ENCODE data around the gene NOD1.
"Not testable (repeated sequence)": the region's sequence is repeated elsewhere in the genome, so short reads cannot be mapped to it uniquely, and the experiment has no call there.

NOD1 gene

DNA sequence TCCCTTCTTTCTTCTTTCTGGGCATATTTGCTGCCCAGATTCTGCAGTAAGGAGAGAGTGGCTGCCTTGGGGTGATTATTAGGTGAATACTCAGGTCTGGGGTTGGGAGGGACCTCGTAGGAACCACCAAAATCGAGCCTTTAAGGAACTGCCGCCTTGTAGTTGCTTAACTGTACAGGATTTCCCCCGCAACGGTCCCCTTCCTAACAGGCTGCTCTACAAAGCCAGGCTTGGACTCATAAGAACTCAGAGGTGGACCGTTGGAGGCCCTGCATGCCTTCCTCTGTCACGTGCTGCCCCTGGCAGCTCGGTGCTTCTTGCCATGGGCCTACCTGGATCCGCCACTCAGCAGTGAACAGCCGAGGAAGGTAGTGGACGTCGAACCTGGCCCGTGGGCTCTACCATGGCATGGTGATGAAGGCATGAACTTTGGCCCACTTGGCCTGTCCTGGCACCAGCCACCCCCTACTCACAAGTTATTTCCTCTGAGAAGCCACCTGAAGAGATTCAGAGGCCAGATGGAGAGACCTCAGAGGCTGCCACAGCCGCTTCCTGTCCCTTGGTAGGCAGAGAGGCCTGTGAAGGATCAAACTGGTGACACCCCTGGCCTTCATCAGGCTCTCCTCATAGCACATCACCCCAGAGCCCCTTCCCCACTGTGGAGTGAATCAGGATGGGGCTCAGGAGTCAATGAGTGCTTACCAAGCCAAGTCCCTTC, 54.6 kb downstream of the NOD1 start:
- in situ Hi-C loops (cut with MboI; ENCODE audit: low sequenced_read_pairs), result no loop called here

DNA sequence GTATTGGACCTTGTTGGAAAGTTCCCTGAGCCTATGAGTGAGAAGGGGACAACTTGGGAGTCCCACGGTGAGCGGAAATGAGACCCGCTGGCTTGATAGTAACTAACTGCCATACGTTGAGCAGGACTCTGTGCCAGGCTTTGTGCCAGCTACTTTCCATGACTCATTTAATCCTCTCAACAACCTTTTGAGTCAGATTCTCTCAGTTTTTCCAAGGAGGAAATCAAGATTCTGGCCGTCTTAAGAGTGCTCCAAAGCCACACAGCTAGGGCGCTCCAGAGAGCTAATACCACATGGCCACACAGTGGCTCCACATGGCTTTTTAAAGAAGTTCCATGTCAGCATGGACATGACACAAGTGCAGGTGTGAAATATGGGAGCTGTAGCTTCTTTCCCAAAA, 55.7 kb downstream of the NOD1 start:
- in situ Hi-C loops (cut with MboI; ENCODE audit: low sequenced_read_pairs), result no loop called here

DNA sequence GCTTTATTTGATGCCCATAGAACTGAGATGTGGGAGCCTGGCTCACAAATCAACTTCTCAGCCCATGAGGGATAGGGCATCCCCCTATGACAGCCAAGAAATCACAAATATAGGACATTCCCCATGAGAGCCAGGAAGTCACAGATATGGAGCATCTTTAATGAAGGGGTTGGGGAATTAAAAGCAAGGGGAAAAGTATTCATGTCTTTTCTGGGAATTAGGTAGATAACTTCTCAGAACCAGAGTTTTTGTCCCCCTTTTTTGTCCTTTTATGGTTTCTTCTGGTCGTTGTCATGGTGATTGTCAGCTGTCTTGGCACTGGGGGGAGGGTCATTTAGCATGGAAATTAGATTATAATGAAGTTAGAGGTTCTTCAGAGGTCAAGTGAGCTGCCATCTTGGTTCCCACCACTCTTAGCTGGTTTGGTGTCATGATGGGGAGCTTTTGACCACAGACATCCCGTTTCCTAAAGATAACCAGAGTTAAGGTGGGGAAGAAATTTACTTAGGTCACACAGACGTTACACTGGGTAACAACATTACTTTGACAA, 56.9 kb downstream of the NOD1 start:
- in situ Hi-C loops (cut with MboI; ENCODE audit: low sequenced_read_pairs), result no loop called here

DNA sequence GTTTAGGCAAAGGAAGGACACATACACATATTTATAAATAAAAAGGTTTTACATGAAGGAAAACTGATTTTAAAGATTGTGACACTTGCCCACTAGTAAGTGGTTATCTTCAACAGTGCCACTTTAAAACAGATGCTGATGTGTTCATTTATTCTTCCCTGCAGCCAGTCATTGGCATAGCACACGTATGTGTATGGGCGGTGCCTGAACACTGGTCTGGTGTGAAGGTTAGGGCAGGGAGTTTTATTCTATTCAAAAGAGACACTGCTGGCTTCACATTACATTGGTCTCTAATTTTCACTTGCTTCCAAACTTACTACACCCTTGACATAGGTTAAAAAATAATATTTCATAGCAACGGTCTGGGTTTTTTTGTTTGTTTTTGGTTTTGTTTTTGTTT, 57.9 kb downstream of the NOD1 start:
- in situ Hi-C loops (cut with MboI; ENCODE audit: low sequenced_read_pairs), result no loop called here

DNA sequence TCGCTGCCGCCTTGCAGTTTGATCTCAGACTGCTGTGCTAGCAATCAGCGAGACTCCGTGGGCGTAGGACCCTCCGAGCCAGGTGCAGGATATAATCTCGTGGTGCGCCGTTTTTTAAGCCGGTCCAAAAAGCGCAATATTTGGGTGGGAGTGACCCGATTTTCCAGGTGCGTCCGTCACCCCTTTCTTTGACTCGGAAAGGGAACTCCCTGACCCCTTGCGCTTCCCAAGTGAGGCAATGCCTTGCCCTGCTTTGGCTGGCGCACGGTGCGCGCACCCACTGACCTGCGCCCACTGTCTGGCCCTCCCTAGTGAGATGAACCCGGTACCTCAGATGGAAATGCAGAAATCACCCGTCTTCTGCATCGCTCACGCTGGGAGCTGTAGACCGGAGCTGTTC, 58.5 kb downstream of the NOD1 start:
- in situ Hi-C loops (cut with MboI; ENCODE audit: low sequenced_read_pairs), result not testable (repeated sequence)

DNA sequence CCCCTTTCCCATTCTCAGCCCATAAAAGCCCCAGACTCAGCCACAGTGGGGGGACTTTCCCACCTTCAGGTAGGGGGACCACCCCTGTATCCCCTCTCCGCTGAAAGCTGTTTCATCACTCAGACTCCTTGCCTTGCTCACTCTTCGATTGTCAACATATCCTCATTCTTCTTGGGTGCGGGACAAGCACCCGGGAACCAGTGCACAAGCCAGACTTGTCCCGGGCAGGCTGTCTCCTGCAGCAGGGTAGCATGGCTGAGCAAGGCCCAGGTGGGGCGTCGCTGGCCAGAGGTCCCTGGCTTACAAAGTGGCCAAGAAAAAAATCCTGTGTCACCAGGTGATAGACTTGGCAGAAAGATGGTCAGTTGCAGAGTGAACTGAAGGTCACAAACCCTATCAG, 64.7 kb downstream of the NOD1 start:
- in situ Hi-C loops (cut with MboI; ENCODE audit: low sequenced_read_pairs), result no loop called here

DNA sequence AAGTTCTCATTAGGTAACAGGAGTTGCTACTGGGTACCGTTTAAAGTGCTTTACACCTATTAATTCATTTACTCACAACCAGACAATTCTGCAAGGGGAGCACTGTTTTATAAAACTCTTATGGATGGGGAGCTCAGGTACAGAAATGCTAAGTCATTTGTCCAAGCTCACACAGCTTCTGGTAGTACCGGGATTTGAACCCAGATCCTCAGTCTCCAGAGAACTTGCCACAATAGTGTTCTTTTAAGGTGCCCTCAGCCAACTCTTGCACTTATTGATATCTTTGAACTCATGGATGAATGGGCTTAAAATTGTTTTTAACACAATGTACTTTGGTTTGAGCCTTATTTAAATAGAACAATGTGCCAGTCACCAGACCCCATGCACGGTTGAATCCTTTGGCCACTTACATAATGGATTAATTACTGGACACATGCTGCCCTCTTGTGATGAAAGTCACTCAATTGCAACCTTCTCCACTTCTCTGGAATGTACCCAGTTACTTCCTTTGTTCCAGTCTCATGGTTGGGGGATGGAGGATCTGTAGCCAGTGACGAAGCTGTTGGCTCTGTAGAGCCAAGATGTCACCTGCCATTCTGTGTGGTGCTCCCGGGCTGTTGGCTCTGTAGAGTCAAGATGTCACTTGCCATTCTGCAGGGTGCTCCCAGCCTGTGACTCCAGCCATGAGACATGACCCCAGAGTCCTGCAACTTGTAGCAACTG, 65.6 kb downstream of the NOD1 start:
- in situ Hi-C loops (cut with MboI; ENCODE audit: low sequenced_read_pairs), result no loop called here

DNA sequence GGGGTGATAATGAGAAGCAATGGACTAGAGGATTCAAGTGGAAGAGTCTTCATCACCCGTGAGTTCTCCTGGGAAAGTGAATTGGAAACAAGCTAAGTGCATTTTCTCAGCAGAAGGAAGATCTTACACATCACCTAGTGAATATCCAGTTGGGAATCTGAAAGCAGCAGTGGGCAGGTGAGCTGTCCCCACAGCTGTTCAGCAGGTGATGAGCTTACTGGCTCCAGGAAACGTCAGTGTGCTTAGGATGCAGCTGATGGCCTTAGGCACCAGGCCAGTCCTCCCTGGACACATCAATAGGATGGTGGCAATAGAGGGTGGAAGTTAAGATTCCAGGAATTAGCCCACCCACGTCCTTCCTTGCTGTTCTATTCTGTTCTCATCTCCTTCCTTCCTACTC, 66.7 kb downstream of the NOD1 start:
- in situ Hi-C loops (cut with MboI; ENCODE audit: low sequenced_read_pairs), result no loop called here

DNA sequence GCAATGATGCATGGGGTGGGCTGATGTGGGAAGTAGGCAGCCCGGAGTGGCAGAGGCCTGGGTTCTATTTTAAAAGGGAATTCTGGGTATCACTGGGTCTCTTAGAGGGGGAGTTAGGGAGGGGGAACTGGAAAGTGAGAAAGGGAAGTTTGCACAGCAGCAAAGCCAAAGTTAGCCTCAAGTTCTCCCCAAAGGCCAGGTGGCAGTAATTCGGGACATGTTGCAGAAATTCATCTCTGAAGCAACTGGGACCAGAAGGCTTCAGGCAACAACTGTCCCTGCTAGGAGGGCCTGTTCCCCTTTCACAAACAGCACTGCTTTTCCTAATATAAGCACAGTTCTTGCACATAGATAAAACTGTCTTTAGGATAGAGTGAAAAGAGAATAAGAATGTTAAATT, 67.4 kb downstream of the NOD1 start:
- in situ Hi-C loops (cut with MboI; ENCODE audit: low sequenced_read_pairs), result no loop called here

DNA sequence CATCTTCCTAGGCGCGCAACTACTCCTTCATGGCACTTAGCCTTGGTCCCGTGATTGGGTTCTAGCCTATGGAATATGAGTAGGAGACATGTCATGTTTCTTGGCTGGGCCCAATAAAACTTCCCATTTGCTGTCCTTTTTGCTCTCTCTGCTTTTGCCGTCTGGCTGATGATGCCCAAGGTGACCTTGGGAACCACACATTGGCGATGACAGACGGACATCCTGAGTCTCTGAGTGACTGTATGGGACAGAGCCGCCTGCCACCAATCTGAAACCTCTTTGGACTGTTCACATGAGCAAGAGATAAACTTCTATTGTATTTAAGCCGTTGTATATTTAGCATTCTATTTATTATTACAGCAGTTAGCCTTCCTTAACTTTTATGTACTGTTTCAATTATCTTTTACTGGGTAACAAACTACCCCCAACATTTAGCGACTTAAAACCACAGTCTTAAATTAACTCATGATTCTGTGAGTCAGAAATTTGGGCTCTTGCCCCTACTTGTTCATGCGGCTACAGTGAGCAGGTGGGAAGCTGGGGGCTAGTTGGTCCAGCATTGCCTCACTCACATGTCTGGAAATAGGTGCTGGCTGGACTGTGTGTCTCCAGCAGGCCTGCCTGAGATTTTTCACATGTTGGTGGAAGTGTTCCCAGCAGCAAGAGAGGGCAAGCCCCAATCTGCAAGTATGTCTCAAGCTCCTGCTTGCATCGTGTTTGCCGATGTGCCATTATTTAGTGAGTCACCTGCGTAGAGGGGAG, 71.7 kb downstream of the NOD1 start:
- in situ Hi-C loops (cut with MboI; ENCODE audit: low sequenced_read_pairs), result no loop called here

DNA sequence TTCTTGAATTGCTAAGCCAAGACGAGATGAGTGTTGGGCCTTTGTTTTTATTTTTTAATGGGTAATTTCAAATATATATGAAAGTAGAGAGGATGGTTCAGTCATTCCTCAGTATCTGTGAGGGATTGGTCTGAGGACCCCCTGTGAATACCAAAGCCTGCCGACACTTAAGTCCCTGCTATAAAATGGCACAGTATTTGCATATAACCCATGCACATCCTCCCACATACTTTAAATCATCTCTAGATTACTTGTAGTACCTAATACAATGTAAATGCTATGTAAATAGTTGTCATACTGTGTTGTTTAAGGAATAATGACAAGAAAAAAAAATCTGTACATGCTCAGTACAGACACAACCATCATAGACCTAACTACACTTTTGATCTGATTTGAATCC, 73.4 kb downstream of the NOD1 start:
- in situ Hi-C loops (cut with MboI; ENCODE audit: low sequenced_read_pairs), result no loop called here

DNA sequence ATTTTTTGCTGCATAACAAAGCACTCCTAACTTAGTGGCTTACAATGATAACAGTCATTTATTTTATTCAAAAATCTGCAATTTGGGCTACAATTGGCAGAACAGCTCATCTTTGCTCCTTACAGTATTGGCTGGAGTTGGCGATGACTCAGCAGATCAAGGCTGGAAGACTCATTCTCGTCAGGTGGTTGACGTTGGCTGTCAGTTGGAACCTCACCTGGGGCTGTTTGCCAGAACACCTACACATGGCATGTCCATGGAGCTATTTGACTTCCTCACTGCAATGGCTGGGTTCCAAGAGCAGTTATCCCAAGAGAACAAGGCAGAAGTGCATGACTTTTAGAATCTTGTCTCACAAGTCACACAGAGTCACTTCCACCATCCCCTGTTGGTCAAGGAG, 75.1 kb downstream of the NOD1 start:
- in situ Hi-C loops (cut with MboI; ENCODE audit: low sequenced_read_pairs), result no loop called here

DNA sequence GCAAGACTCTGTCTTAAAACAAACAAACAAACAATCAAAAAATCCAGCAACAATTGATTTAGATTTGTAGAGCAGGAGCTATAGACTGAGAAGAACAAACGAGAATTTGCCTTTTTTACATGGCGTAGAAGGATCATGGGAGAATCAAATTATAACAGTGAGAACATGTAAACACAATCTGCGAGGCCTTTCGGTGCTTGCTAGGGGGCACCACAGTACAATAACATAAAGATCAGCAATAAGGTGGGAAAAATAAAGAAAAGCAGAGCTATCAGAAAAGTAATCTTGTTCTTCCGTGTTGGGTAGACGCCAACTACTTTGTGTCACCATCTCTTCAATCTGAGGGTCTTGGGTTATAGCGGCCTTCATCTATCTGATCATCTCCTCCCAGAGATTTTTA, 82.2 kb downstream of the NOD1 start:
- in situ Hi-C loops (cut with MboI; ENCODE audit: low sequenced_read_pairs), result no loop called here

DNA sequence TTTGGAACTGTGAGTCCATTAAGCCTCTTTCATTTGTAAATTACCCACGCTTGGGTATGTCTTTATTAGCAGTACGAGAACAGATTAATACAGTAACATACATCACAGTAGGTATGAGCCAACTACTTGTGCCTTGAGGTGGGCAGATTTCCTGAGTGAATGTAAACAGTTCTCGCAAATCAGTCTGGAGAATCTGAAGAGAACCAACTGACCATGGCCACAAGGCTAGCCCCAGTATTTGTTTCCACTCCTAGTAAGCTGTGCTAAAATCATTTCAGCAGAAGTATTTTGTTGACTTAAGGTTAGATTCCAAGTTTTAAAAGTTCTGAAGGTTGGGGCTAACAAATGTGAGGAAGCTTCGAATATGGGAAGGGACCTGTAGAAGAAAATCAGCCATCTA, 82.9 kb downstream of the NOD1 start:
- in situ Hi-C loops (cut with MboI; ENCODE audit: low sequenced_read_pairs), result no loop called here

DNA sequence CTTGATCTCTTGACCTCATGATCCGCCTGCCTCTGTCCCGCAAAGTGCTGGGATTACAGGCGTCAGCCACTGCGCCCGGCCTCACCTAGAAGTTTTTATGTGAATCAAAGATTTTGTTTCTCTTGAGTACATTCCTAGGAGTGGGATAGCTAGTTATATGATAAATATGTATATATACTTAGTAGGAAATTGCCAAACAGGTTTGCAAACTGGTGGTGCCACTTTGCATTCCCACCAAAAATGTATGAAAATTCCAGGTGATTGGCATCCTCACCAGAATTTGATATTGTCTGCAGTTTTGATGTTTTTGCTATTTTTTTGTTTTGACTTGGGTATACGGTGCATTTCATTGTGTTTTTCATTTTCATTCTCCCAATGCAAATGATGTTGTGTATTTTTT, 86.8 kb downstream of the NOD1 start:
- in situ Hi-C loops (cut with MboI; ENCODE audit: low sequenced_read_pairs), result no loop called here

DNA sequence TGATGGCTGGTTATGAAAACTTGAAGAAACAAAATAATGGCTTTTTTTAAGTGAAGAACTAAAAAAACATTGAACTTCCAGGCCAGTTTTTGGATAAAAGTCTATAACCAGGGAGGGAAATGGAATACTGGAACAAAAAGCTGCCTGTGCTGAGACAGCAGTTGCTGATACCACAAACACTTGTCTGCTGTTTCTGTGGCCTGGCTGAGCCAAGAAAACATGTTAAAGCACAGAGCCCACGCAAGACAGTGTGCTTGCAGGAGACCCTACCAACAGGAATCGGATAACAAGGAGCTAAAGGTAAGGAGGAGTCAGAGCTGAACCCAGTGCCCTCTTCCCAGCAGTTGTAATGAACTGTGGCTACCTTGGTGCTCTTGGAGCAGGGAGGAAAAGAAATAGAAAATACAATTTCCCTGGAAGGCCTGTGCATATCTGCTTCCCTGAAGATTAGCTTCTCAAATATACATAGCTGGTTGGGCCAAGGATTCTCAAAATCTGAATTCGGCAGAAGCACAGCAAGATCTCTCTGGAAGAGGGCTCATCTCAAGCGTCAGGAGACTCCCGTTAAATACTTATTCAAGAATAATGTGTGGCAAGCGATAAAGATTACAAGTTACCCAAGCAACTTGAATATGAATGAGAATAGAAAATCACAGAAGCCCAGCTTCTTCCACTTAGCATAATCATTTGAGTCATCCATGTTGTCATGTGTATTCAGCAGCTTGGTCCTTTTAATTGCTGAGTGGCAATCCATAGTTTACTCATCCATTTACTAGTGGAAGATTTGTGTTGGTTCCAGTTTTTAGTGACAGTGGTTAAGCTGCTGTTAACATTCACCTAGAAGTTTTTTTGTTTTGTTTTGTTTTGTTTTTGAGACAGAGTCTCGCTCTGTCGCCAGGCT, 87.6 kb downstream of the NOD1 start:
- in situ Hi-C loops (cut with MboI; ENCODE audit: low sequenced_read_pairs), result no loop called here

DNA sequence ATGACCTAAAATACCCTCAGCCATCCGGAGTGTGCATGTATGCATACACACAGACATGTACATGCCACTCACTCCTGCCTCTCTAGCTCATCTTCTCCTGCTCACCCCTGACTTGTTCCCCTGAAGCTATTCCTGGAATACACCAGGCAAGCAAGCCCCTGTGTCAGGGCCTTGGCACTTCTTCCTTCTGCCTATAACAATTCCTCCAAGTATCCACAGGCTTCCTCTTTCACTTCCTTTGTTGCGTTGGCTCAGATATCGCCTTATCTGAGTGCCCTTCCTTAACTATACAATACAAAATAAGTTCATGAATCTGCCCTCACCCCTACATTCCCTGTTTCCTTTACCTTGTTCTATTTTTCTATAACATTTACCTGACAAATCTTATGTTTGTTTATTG, 88.8 kb downstream of the NOD1 start:
- in situ Hi-C loops (cut with MboI; ENCODE audit: low sequenced_read_pairs), result no loop called here

DNA sequence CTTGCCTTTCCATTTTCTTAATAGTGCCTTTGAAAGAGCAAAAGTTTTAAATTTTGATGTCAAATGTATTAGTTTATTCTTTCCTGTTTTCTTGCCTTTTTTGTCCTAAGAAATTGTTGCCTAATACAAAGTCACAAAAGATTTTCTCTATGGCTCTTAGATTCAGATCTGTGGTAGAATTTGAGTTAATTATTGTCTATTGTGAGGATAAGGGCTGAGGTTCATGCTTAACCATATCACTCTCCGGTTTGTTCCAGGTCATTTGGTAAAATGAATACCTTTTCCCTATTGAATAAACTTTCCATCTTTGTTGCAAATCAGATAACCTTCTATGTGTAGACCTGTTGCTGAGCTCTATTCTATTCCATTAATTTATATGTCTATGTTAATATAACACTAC, 96.0 kb downstream of the NOD1 start:
- in situ Hi-C loops (cut with MboI; ENCODE audit: low sequenced_read_pairs), result no loop called here

DNA sequence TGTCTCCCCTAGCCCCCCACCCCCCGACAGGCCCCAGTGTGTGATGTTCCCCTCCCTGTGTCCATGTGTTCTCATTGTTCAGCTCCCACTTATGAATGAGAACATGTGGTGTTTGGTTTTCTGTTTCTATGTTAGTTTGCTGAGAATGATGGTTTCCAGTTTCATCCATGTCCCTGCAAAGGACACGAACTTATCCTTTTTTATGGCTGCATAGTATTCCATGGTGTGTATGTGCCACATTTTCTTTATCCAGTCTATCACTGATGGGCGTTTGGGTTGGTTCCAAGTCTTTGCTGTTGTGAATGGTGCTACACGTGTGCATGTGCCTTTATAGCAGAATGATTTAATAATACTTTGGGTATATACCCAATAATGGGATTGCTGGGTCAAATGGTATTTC, 97.8 kb downstream of the NOD1 start:
- in situ Hi-C loops (cut with MboI; ENCODE audit: low sequenced_read_pairs), result not testable (repeated sequence)

DNA sequence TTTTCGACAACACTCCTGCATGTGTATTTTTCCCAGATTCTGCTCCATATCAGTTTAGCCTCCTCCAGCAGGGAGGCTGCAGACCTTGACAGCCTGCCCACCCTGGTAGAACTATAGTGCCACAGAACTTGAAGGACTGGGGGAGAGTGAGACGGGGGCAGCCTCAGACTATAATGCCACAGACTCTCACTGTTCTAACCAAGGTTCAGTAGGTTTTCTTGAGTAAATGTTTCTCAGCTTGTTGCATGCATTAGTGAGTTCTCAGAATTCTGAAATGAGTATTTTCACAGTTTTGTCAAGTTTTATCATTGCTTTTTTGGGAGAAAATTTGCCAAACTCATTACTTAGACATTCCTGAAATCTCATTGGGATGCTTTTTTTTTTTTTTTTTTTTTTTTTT, 98.3 kb downstream of the NOD1 start:
- in situ Hi-C loops (cut with MboI; ENCODE audit: low sequenced_read_pairs), result no loop called here

DNA sequence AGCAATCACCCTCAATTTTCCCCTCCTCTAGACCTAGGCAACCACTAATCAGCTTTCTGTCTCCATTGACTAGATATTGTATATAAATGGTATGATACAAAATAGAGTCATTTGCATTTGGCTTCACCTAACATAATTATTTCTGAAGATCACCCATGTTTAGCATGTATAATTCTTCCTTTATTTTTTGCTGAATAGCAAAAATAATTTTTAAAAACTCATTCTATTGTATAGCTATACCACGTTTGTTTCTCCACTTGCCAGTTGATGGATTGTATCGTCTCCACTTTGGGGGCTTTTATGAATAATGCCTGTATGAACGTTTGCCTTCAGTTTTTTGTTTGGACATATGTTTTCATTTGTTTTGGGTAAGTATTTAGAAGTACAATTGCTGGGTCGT, 98.8 kb downstream of the NOD1 start:
- in situ Hi-C loops (cut with MboI; ENCODE audit: low sequenced_read_pairs), result no loop called here

All from HL-60/S4 treated with phorbol 12-myristate 13-acetate at 8.2 ng/mL for 4 days and 3 days (cell line).